Measurements from ENCODE around the gene TENM4.

TENM4 gene

GRCh38 chr11:79362821-79363220 is 78.0 kb downstream of the TENM4 start:
- H3K4me3 ChIP-seq (ENCODE audit: low read depth, low read length), result no peak overlapping the region
- TF ChIP-seq CTCF (conservative IDR thresholded peaks at IDR 0.05; ENCODE audit: low read depth, low read length), result no peak
- no peak for DNase-seq (ENCODE audit: low read depth)

GRCh38 chr11:79362206-79362757 is 78.5 kb downstream of the TENM4 start:
- no peak overlapping the region for H3K4me3 ChIP-seq (ENCODE audit: low read depth, low read length)
- DNase-seq (ENCODE audit: low read depth), result no peak
- no peak for TF ChIP-seq CTCF (conservative IDR thresholded peaks at IDR 0.05; ENCODE audit: low read depth, low read length)

GRCh38 chr11:79358258-79358657 is 82.6 kb downstream of the TENM4 start:
- TF ChIP-seq CTCF (conservative IDR thresholded peaks at IDR 0.05; ENCODE audit: low read depth, low read length), result no peak
- H3K4me3 ChIP-seq (ENCODE audit: low read depth, low read length), result no peak overlapping the region
- no peak for DNase-seq (ENCODE audit: low read depth)

- no peak for TF ChIP-seq CTCF (conservative IDR thresholded peaks at IDR 0.05; ENCODE audit: low read depth, low read length)
- DNase-seq (ENCODE audit: low read depth), result no peak
- H3K4me3 ChIP-seq (ENCODE audit: low read depth, low read length), result no peak overlapping the region
Measured at GRCh38 chr11:79353706-79354105, 87.1 kb downstream of the TENM4 start.

- TF ChIP-seq CTCF (conservative IDR thresholded peaks at IDR 0.05; ENCODE audit: low read depth, low read length), result no peak
- no peak overlapping the region for H3K4me3 ChIP-seq (ENCODE audit: low read depth, low read length)
- no peak for DNase-seq (ENCODE audit: low read depth)
Measured at GRCh38 chr11:79352349-79352703, 88.5 kb downstream of the TENM4 start.

- no peak for TF ChIP-seq CTCF (conservative IDR thresholded peaks at IDR 0.05; ENCODE audit: low read depth, low read length)
- DNase-seq (ENCODE audit: low read depth), result no peak
- H3K4me3 ChIP-seq (ENCODE audit: low read depth, low read length), result no peak overlapping the region
Measured at GRCh38 chr11:79348976-79349682, 91.7 kb downstream of the TENM4 start.

GRCh38 chr11:79346021-79346420 is 94.8 kb downstream of the TENM4 start:
- no peak for DNase-seq (ENCODE audit: low read depth)
- H3K4me3 ChIP-seq (ENCODE audit: low read depth, low read length), result no peak overlapping the region
- no peak for TF ChIP-seq CTCF (conservative IDR thresholded peaks at IDR 0.05; ENCODE audit: low read depth, low read length)

All from choroid plexus epithelial cell (primary cell).